ENCODE measurements around the gene ICAM4. TPM values are rescaled to one million over a fixed set of nuclear protein-coding genes. Genes with fewer than 3 reads are reported as not detected.
A peak's percentile ranks its signal among the peaks of the same experiment; 100 is the strongest.

ICAM4 gene
- total RNA-seq, 1 donor from 2014 or later = not detected

DNA sequence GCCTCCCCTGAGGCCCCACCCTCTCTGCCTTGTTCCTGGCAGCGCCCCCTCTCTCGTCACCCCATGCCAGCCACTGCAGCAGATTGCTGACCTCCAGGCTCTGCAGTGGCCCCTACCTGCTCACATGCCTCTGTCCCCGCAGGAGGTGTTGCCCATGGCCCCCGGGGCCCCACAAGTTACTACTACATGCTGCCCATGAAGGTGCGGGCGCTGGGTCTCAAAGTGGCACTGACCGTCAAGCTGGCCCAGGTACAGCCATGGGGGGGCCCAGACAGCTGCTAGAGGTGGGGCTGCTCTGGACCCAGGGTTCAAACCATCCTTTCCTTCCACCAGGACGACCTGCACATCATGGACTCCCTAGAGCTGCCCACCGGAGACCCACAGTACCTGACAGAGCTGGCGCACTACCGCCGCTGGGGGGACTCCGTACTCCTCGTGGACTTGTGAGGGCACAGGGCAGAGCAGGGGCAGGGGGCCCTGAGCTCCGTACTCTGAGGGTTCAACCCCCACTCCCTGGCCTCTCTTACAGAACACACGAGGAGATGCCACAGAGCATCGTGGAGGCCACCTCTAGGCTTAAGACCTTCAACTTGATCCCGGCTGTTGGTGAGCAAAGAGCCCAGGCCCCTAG, 28.6 kb upstream of the ICAM4 start:
- H4K20me1 ChIP-seq (ENCODE audit: low read depth) = no peaks in the 10 kb centered on the region
- Mint-ChIP-seq H3K4me1 (no peaks in the 10 kb centered on the region), H3K4me3 (no peak overlapping the region)

DNA sequence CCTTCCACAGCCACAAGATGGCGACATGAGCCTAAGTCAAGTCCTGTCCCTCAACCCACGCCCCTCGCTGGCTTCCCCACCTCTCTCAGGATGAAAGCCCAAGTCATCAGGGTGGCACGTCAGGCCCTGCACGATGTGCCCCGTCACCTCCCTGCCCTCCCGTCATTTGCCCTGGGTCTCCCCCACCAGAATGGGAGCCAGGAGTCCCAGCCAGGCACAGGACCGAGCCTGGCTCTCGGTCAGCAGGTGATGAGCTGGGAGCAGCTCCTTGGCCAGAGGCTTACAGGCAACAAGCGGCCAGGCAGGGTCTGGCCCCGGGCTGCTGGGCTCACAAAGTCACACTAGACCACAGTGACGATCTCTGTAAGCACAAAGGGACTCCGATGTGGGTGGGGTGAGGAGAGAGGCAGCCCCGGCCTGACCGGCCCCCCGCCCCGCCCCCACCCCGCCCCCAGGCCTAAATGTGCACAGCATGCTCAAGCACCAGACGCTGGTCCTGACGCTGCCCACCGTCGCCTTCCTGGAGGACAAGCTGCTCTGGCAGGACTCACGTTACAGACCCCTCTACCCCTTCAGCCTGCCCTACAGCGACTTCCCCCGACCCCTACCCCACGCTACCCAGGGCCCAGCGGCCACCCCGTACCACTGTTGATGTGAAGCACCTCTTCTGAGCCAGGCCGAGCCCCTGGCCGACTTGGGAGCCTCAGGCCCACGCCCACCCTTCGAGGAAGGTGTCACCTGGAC, 27.4 kb upstream of the ICAM4 start:
- H3K4me1 ChIP-seq = no peaks in the 10 kb centered on the region
- no peaks in the 10 kb centered on the region for H3K27me3 ChIP-seq
- no peaks in the 10 kb centered on the region for H3K36me3 ChIP-seq
- Mint-ChIP-seq H3K27ac (no peak overlapping the region), H3K9me3 (no peaks in the 10 kb centered on the region), H3K4me3 (no peak overlapping the region), H3K36me3 (peaks cover 13% of the 10 kb centered on the region), H3K4me1 (no peaks in the 10 kb centered on the region), H3K27me3 (ENCODE audit: insufficient read depth, low read depth) (peaks cover 5% of the 10 kb centered on the region)
- H3K4me3 ChIP-seq = no peak overlapping the region
- no peak overlapping the region for H3K4me2 ChIP-seq
- no peak overlapping the region for H2AFZ ChIP-seq (replicated peaks)
- DNase-seq (ENCODE audit: low spot score) = peak; percentile 93
- peaks cover 5% of the 10 kb centered on the region for H3F3A ChIP-seq (ENCODE audit: low read depth)
- H4K20me1 ChIP-seq (ENCODE audit: low read depth) = no peaks in the 10 kb centered on the region
- peak; percentile 68 for TF ChIP-seq CTCF (IDR thresholded peaks at IDR 0.05)
- no peak for TF ChIP-seq EZH2 (IDR thresholded peaks at IDR 0.05)
- no peak overlapping the region for H3K27ac ChIP-seq
- no peaks in the 10 kb centered on the region for H3K79me2 ChIP-seq (ENCODE audit: low read depth)
- no peak overlapping the region for H3K9ac ChIP-seq
- no peaks in the 10 kb centered on the region for H3K9me3 ChIP-seq (ENCODE audit: low read depth)

More for the DNA sequence above, 28.6 kb upstream of the ICAM4 start:
- no peaks in the 10 kb centered on the region for H3K79me2 ChIP-seq (ENCODE audit: low read depth)
- no peak overlapping the region for H3K4me3 ChIP-seq
- H3K27ac Mint-ChIP-seq = no peak overlapping the region
- peaks cover 8% of the 10 kb centered on the region for H3K27me3 Mint-ChIP-seq (ENCODE audit: insufficient read depth, low read depth)
- H3K9me3 Mint-ChIP-seq = no peaks in the 10 kb centered on the region
- no peak overlapping the region for H3K9ac ChIP-seq
- no peak overlapping the region for H3K4me2 ChIP-seq
- H3K4me1 ChIP-seq = no peaks in the 10 kb centered on the region
- H3F3A ChIP-seq (ENCODE audit: low read depth) = peaks cover 5% of the 10 kb centered on the region
- H3K27ac ChIP-seq = no peak overlapping the region
- H3K27me3 ChIP-seq = no peaks in the 10 kb centered on the region
- no peaks in the 10 kb centered on the region for H3K9me3 ChIP-seq (ENCODE audit: low read depth)
- H2AFZ ChIP-seq (replicated peaks) = no peak overlapping the region
- peaks cover 17% of the 10 kb centered on the region for H3K36me3 Mint-ChIP-seq
- TF ChIP-seq EZH2phosphoT487 (IDR thresholded peaks at IDR 0.05) (no peak), EZH2 (IDR thresholded peaks at IDR 0.05) (no peak), CTCF (IDR thresholded peaks at IDR 0.05) (no peak)
- DNase-seq (ENCODE audit: low spot score) = no peak
- no peaks in the 10 kb centered on the region for H3K36me3 ChIP-seq

DNA sequence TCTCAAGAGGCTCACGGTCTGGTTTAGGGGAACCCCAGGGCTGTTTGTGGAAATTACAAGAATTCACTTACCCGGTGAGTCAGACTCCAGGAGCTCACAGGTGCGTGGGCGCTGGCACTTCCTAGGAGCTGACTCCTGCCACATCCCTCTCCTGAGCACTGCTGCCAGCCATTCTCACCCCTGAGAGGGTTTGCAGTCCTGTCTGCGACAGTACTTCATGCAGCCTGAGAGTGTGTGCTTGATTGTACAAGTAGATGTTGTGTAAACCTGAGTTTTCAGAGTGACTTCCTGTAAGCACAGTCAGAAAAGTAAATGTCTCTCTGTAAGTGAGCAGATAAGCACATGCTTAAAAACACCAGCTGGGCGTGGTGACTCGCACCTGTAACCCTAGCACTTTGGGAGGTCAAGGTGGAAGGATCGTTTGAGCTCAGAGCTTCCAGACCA, 26.6 kb upstream of the ICAM4 start:
- DNase-seq (ENCODE audit: low spot score) = no peak
- Histone ChIP-seq H3K27me3 (no peaks in the 10 kb centered on the region), H3K79me2 (ENCODE audit: low read depth) (no peaks in the 10 kb centered on the region), H2AFZ (replicated peaks) (no peak overlapping the region), H3K4me1 (no peaks in the 10 kb centered on the region), H3K4me2 (no peak overlapping the region), H3K9me3 (ENCODE audit: low read depth) (no peaks in the 10 kb centered on the region), H3K9ac (no peak overlapping the region), H3F3A (ENCODE audit: low read depth) (peaks cover 5% of the 10 kb centered on the region), H4K20me1 (ENCODE audit: low read depth) (no peaks in the 10 kb centered on the region), H3K27ac (no peak overlapping the region), H3K4me3 (no peak overlapping the region), H3K36me3 (no peaks in the 10 kb centered on the region)
- Mint-ChIP-seq H3K27me3 (ENCODE audit: insufficient read depth, low read depth) (peaks cover 5% of the 10 kb centered on the region), H3K27ac (no peak overlapping the region), H3K36me3 (peaks cover 12% of the 10 kb centered on the region), H3K4me1 (no peaks in the 10 kb centered on the region), H3K9me3 (no peaks in the 10 kb centered on the region), H3K4me3 (no peak overlapping the region)
- TF ChIP-seq CTCF (IDR thresholded peaks at IDR 0.05) (no peak), EZH2 (IDR thresholded peaks at IDR 0.05) (no peak), EZH2phosphoT487 (IDR thresholded peaks at IDR 0.05) (no peak)

Measured in neural progenitor cell (in vitro differentiated cells).